ENCODE data around the gene FUZ. TPM values are rescaled to one million over a fixed set of nuclear protein-coding genes. Genes with fewer than 3 reads are reported as not detected.
A peak's percentile ranks its signal among the peaks of the same experiment; 100 is the strongest.

Gene FUZ
- total RNA-seq, 4 donors from 2014 or later = 19.0 to 31.7 (median 26.8) TPM

DNA sequence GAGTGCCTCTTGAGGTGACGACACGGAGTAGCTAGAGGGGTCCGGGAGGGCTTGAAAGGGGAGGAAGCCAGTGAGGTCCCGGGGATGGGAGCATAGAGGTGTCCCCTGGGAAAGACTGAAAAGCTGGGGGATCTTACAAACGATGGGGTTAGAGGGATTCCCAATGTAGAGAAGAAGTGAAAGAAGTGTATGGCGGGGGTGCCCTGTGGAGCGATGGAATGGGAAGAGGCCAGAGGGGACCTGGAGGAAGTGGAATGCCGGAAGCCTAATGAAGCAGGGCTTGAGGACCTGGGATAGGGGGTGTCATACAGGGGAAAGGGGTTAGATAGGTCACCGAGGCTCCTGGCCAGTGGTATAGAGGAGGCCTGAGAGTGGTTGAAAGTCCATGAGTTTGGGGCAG is 45.7 kb downstream of the FUZ start:
- 1% methylated on average over 9 of the region's 9 CpGs for WGBS, 2 donors
- no peaks in the 10 kb centered on the region for H3K9me3 ChIP-seq
- no peaks in the 10 kb centered on the region for H3K27me3 ChIP-seq
- H3K4me1 ChIP-seq = peaks cover 0 to 45% (median 20%) of the 10 kb centered on the region in 4 donors
- peak overlapping the region; percentile 85 to 95 (median 92) for H3K27ac ChIP-seq
- peaks cover 0 to 14% (median 0%) of the 10 kb centered on the region in 3 donors for H3K36me3 ChIP-seq
- DNase-seq (ENCODE audit: low spot score in 2 of 2) = no peak
- TF ChIP-seq POLR2A (IDR thresholded peaks at IDR 0.05) (no peak), EP300 (IDR thresholded peaks at IDR 0.05) (no peak)
- TF ChIP-seq, protein P1, sequence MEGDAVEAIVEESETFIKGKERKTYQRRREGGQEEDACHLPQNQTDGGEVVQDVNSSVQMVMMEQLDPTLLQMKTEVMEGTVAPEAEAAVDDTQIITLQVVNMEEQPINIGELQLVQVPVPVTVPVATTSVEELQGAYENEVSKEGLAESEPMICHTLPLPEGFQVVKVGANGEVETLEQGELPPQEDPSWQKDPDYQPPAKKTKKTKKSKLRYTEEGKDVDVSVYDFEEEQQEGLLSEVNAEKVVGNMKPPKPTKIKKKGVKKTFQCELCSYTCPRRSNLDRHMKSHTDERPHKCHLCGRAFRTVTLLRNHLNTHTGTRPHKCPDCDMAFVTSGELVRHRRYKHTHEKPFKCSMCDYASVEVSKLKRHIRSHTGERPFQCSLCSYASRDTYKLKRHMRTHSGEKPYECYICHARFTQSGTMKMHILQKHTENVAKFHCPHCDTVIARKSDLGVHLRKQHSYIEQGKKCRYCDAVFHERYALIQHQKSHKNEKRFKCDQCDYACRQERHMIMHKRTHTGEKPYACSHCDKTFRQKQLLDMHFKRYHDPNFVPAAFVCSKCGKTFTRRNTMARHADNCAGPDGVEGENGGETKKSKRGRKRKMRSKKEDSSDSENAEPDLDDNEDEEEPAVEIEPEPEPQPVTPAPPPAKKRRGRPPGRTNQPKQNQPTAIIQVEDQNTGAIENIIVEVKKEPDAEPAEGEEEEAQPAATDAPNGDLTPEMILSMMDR (IDR thresholded peaks at IDR 0.05) = no peak
- H3K4me3 ChIP-seq = peak overlapping the region; percentile 75 to 95 (median 94)

DNA sequence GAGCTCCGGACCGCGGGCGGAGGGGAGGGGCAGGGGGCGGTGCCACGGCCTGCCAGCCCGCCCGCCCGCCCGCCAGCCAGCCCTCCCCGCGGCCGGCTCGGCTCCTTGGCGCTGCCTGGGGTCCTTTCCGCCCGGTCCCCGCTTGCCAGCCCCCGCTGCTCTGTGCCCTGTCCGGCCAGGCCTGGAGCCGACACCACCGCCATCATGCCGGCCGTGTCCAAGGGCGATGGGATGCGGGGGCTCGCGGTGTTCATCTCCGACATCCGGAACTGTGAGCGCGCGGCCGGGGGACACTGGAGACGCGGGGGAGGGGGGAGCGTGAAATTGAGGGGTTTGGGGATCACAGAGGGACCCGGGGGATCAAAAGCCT is 46.2 kb downstream of the FUZ start, which contains the start of gene AP2A1:
Gene AP2A1, plus strand, starts transcription at position 72 of the 370 bp plus-strand sequence. Its CDS starts 133 bp downstream, at position 205.
- 1 to 2% methylated on average over 19 to 38 of the region's 38 CpGs for WGBS, 2 donors
- Histone ChIP-seq H3K27me3 (no peaks in the 10 kb centered on the region), H3K4me3 (peak within 1 kb of the TSS; percentile 75 to 95 (median 94)), H3K4me1 (peaks cover 0 to 46% (median 20%) of the 10 kb centered on the region in 4 donors), H3K9me3 (no peaks in the 10 kb centered on the region), H3K36me3 (peaks cover 0 to 13% (median 0%) of the 10 kb centered on the region in 3 donors), H3K27ac (peak within 1 kb of the TSS; percentile 85 to 97 (median 94))
- DNase-seq (ENCODE audit: low spot score in 2 of 2) = peak in 1 of 2 donors; percentile 34
- TF ChIP-seq, protein P1 (IDR thresholded peaks at IDR 0.05) = no peak
- TF ChIP-seq EP300 (IDR thresholded peaks at IDR 0.05) = peak in 1 of 2 donors; percentile 59
- peak; percentile 13 to 36 for TF ChIP-seq POLR2A (IDR thresholded peaks at IDR 0.05)

DNA sequence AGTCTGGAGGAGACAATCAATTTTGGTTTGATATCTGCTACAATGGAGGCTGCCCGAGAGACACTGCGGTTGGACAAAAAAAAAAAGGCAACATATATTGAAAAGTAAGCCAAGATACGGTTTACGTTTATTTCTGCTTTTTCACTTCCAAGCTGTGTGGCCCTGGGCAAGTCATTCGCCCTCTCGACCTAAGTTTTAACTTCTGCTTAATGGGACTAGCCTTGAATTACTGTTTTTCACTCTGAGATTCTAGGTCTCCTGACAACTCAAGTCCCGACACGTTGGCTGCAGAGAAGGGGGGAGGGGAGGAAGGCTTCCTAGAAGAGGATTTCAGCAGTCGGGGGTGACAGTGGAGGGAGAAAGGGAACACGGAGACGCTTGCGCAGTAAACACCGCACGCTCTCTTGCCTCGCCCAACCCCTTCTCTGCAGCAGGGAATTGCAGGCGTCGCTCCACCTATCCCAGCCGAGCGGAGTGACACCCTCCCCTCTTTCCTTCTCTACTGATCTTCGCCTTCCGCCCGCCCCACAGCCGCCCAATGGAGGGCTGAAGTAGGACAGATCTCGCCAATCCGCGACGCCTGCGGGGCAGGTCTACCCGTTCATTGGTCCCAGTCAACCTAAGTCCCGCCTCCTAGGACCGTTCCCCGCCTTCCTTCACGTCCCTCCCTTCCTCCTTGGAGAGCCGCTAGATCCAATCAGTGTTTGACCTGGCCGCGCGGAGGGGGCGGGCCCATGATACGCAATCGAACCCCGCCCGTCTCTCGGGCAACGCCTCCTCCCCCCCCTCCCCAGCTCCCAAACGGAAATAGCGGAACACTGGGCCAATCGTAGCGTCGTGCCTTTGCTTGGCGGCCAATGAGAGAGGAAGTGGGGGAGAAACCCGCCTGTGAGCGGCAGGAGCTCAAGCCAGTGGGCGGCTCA is 46.8 kb downstream of the FUZ start:
- H3K36me3 ChIP-seq = peaks cover 0 to 8% (median 0%) of the 10 kb centered on the region in 3 donors
- WGBS, 2 donors = 1 to 2% methylated on average over 53 of the region's 53 CpGs
- H3K27me3 ChIP-seq = no peaks in the 10 kb centered on the region
- no peaks in the 10 kb centered on the region for H3K9me3 ChIP-seq
- H3K27ac ChIP-seq = peak overlapping the region; percentile 83 to 97 (median 94)
- TF ChIP-seq POLR2A (IDR thresholded peaks at IDR 0.05) = peak; percentile 71 to 89
- TF ChIP-seq EP300 (IDR thresholded peaks at IDR 0.05) = peak; percentile 68 to 89
- TF ChIP-seq, protein P1 (IDR thresholded peaks at IDR 0.05) = peak in 2 of 5 experiments; percentile 50 to 55
- H3K4me1 ChIP-seq = peaks cover 0 to 52% (median 20%) of the 10 kb centered on the region in 4 donors
- peak; percentile 99 for DNase-seq (ENCODE audit: low spot score in 2 of 2)
- H3K4me3 ChIP-seq = peak overlapping the region; percentile 16 to 95 (median 84)

DNA sequence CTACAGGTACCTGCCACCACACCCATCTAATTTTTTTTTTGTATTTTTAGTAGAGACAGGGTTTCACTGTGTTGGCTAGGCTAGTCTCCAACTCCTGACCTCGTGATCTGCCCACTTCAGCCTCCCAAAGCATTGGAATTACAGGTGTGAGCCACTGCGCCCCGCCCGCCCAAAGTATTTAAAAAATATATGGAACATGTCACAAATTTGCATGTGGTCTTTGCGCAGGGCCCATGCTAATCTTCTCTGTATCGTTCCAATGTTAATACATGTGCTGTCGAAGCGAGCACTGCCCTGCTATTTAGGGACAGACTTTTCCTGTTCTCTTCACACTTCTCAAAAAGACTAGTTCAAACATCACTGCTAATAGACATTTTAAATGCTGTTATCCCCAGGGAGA is 48.8 kb downstream of the FUZ start:
- Histone ChIP-seq H3K27me3 (no peaks in the 10 kb centered on the region), H3K27ac (peak overlapping the region in 2 of 4 donors; percentile 95 to 97), H3K4me1 (peaks cover 0 to 38% (median 18%) of the 10 kb centered on the region in 4 donors), H3K9me3 (no peaks in the 10 kb centered on the region), H3K4me3 (no peak overlapping the region), H3K36me3 (no peaks in the 10 kb centered on the region)
- no peak for TF ChIP-seq EP300 (IDR thresholded peaks at IDR 0.05)
- TF ChIP-seq, protein P1 (IDR thresholded peaks at IDR 0.05) = no peak
- TF ChIP-seq POLR2A (IDR thresholded peaks at IDR 0.05) = no peak
- 92 to 95% methylated on average over 8 of the region's 8 CpGs for WGBS, 2 donors
- DNase-seq (ENCODE audit: low spot score in 2 of 2) = no peak

DNA sequence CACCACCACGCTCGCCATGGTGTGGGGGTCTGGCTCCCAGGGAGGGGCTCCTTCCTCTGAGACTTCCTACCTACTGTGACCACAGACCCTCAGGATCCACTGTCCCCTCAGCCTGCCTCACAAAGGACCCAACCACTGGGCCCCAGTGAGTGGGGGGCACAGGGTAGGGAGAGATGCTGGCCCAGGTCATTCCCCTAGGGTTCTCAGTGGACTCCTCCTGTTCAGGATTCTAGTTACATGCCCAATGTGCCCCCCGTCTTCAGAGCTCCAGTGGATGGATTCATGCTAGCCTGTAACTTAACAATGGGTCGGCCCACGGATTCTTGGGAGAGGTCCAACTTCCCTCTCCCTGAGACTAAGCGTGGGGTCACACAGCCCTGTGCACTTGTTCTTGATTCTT is 49.9 kb downstream of the FUZ start, which contains the start of gene TSKS:
Gene TSKS, minus strand, starts transcription at position 77 of the 400 bp plus-strand sequence. Its CDS starts 59 bp downstream, at position 18.
- H3K27ac ChIP-seq = peak within 1 kb of the TSS in 2 of 4 donors; percentile 55 to 74
- H3K36me3 ChIP-seq = no peaks in the 10 kb centered on the region
- WGBS, 2 donors = 58 to 59% methylated on average over 6 of the region's 6 CpGs

More for the DNA sequence above, 49.9 kb downstream of the FUZ start, which contains the start of gene TSKS:
- H3K9me3 ChIP-seq = no peaks in the 10 kb centered on the region
- DNase-seq (ENCODE audit: low spot score in 2 of 2) = no peak
- no peak for TF ChIP-seq EP300 (IDR thresholded peaks at IDR 0.05)
- no peak for TF ChIP-seq POLR2A (IDR thresholded peaks at IDR 0.05)
- TF ChIP-seq, protein P1 (IDR thresholded peaks at IDR 0.05) = no peak
- H3K4me1 ChIP-seq = peaks cover 0 to 26% (median 11%) of the 10 kb centered on the region in 4 donors
- H3K4me3 ChIP-seq = no peak within 1 kb of the TSS
- no peaks in the 10 kb centered on the region for H3K27me3 ChIP-seq
